ENCODE measurements around the gene SLC25A51.

SLC25A51 gene

DNA sequence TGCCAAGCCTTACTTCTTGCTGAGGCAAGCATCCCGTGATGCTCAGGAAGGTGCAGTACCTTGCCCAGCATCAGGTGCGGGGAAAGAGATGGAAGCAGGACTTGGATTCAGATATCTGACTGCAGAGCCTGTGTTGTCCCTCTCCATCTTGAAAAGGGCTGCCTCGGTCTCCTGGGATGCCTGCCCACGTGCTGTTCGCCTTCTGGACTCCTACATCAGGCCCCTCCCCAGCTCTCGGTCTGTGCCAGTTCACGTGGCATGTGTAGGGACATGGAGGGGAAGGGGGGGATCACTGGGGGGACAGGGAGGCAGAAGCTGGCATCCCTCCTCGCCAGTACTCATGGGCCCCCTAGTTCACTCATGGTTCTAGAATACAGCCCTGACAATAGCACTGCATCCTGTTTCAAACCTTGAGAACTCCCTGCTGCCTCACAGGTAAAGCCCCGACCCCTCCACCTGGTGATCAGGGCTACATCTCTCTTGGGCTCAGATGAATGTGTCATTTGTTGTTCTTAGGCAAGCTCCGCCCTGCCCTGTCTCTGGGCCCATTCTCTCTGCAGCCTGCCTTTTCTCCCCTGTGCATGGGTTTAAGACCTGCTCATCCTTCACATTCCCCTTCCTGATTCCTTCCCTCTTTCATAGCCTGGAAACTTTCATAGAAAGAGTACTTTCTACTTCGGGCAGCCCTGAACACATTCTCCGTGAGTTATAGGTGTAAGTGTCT lies 38.9 kb upstream of the SLC25A51 start:
- H3K4me2 ChIP-seq (ENCODE audit: insufficient read depth, low read length, poor library complexity, severe bottlenecking), result no peak overlapping the region

DNA sequence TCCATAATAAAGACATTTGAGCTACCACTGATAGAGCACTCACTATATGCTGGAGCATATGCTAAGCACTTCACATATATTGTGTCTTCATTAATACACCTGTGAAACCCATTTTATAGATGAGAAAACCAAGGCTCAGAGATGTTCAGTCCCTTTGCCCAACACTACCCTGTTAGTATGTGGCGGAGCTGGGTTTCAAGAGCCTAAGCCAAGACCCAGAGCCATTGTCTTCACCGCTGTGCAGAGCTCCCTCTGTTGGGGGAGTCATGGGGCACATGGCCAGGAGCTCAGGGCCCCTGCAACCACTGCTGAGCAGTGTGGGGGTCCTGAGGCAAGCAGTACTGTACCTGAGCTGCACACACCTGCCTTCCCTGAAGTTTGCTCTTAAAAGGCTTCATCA lies 37.3 kb upstream of the SLC25A51 start:
- Histone ChIP-seq H2BK15ac (ENCODE audit: low read length) (no peak overlapping the region), H4K8ac (ENCODE audit: low read depth, low read length) (no peak overlapping the region), H3K14ac (ENCODE audit: low read length) (no peak overlapping the region), H3K4ac (ENCODE audit: low read length) (no peak overlapping the region), H3K9ac (ENCODE audit: low read depth, low read length, poor library complexity) (no peak overlapping the region), H3K27me3 (ENCODE audit: control insufficient read depth in 3 of 3, insufficient read depth in 3 of 3, low read depth in 1 of 3, low read length in 3 of 3) (no peaks in the 10 kb centered on the region), H3K4me3 (ENCODE audit: low read length in 2 of 2) (no peak overlapping the region), H2BK120ac (ENCODE audit: low read depth, low read length) (no peak overlapping the region), H3K27ac (replicated peaks; ENCODE audit: low read length) (no peak overlapping the region), H3K79me1 (ENCODE audit: low read depth, low read length) (no peaks in the 10 kb centered on the region), H3K36me3 (replicated peaks in 1 of 2; ENCODE audit: control insufficient read depth in 2 of 2, insufficient read depth in 2 of 2, low read length in 2 of 2) (no peaks in the 10 kb centered on the region), H2AFZ (ENCODE audit: low read length) (no peak overlapping the region), H3K18ac (ENCODE audit: low read length) (no peak overlapping the region), H3K23ac (ENCODE audit: low read depth, low read length, poor library complexity) (no peak overlapping the region), H3K9me3 (replicated peaks in 1 of 2; ENCODE audit: control insufficient read depth in 2 of 2, insufficient read depth in 1 of 2, low read depth in 1 of 2, low read length in 2 of 2) (no peaks in the 10 kb centered on the region), H3K4me1 (ENCODE audit: control insufficient read depth in 2 of 2, insufficient read depth in 1 of 2, low read depth in 1 of 2, low read length in 2 of 2) (peaks cover 11 to 32% of the 10 kb centered on the region in 2 donors), H2AK5ac (ENCODE audit: low read depth, low read length) (peak overlapping the region; percentile 53), H3K4me2 (ENCODE audit: insufficient read depth, low read length, poor library complexity, severe bottlenecking) (no peak overlapping the region), H2BK12ac (ENCODE audit: low read length) (no peak overlapping the region), H4K91ac (ENCODE audit: low read depth, low read length, poor library complexity) (no peak overlapping the region), H2BK5ac (ENCODE audit: low read length) (no peak overlapping the region)
- WGBS, 2 donors (ENCODE audit: extremely low coverage in 2 of 2, insufficient read length in 2 of 2, insufficient replicate concordance in 1 of 2), result no CpG with 5 or more reads among the region's 2 CpGs
- no peak for DNase-seq (ENCODE audit: low spot score)

More for the DNA sequence above, 38.9 kb upstream of the SLC25A51 start:
- DNase-seq (ENCODE audit: low spot score), result no peak
- no peak overlapping the region for H3K4ac ChIP-seq (ENCODE audit: low read length)
- no peak overlapping the region for H2BK120ac ChIP-seq (ENCODE audit: low read depth, low read length)
- no peak overlapping the region for H3K9ac ChIP-seq (ENCODE audit: low read depth, low read length, poor library complexity)
- peak overlapping the region; percentile 26 for H2BK5ac ChIP-seq (ENCODE audit: low read length)
- no peak overlapping the region for H4K91ac ChIP-seq (ENCODE audit: low read depth, low read length, poor library complexity)
- H3K27me3 ChIP-seq (ENCODE audit: control insufficient read depth in 3 of 3, insufficient read depth in 3 of 3, low read depth in 1 of 3, low read length in 3 of 3), result no peaks in the 10 kb centered on the region
- H3K27ac ChIP-seq (replicated peaks; ENCODE audit: low read length), result no peak overlapping the region
- H3K36me3 ChIP-seq (replicated peaks in 1 of 2; ENCODE audit: control insufficient read depth in 2 of 2, insufficient read depth in 2 of 2, low read length in 2 of 2), result no peaks in the 10 kb centered on the region
- H2BK12ac ChIP-seq (ENCODE audit: low read length), result no peak overlapping the region
- H3K4me1 ChIP-seq (ENCODE audit: control insufficient read depth in 2 of 2, insufficient read depth in 1 of 2, low read depth in 1 of 2, low read length in 2 of 2), result peaks cover 6 to 32% of the 10 kb centered on the region in 2 donors
- no peak overlapping the region for H2AFZ ChIP-seq (ENCODE audit: low read length)
- H3K9me3 ChIP-seq (replicated peaks in 1 of 2; ENCODE audit: control insufficient read depth in 2 of 2, insufficient read depth in 1 of 2, low read depth in 1 of 2, low read length in 2 of 2), result no peaks in the 10 kb centered on the region
- H2AK5ac ChIP-seq (ENCODE audit: low read depth, low read length), result no peak overlapping the region
- H3K79me1 ChIP-seq (ENCODE audit: low read depth, low read length), result no peaks in the 10 kb centered on the region
- no peak overlapping the region for H2BK15ac ChIP-seq (ENCODE audit: low read length)
- no peak overlapping the region for H3K14ac ChIP-seq (ENCODE audit: low read length)
- H4K8ac ChIP-seq (ENCODE audit: low read depth, low read length), result no peak overlapping the region
- H3K18ac ChIP-seq (ENCODE audit: low read length), result peak overlapping the region; percentile 22
- WGBS, 2 donors (ENCODE audit: extremely low coverage in 2 of 2, insufficient read length in 2 of 2, insufficient replicate concordance in 1 of 2), result no CpG with 5 or more reads among the region's 12 CpGs
- no peak overlapping the region for H3K23ac ChIP-seq (ENCODE audit: low read depth, low read length, poor library complexity)
- H3K4me3 ChIP-seq (ENCODE audit: low read length in 2 of 2), result no peak overlapping the region

GRCh38 chr9:37939575-37940095 lies 35.7 kb upstream of the SLC25A51 start:
- no peak overlapping the region for H3K27ac ChIP-seq (replicated peaks; ENCODE audit: low read length)
- H2BK5ac ChIP-seq (ENCODE audit: low read length), result no peak overlapping the region
- H2BK12ac ChIP-seq (ENCODE audit: low read length), result no peak overlapping the region
- H3K23ac ChIP-seq (ENCODE audit: low read depth, low read length, poor library complexity), result no peak overlapping the region
- no peaks in the 10 kb centered on the region for H3K36me3 ChIP-seq (replicated peaks in 1 of 2; ENCODE audit: control insufficient read depth in 2 of 2, insufficient read depth in 2 of 2, low read length in 2 of 2)
- WGBS, 2 donors (ENCODE audit: extremely low coverage in 2 of 2, insufficient read length in 2 of 2, insufficient replicate concordance in 1 of 2), result no CpG with 5 or more reads among the region's 6 CpGs
- H3K14ac ChIP-seq (ENCODE audit: low read length), result no peak overlapping the region
- H3K27me3 ChIP-seq (ENCODE audit: control insufficient read depth in 3 of 3, insufficient read depth in 3 of 3, low read depth in 1 of 3, low read length in 3 of 3), result no peaks in the 10 kb centered on the region
- H3K4me1 ChIP-seq (ENCODE audit: control insufficient read depth in 2 of 2, insufficient read depth in 1 of 2, low read depth in 1 of 2, low read length in 2 of 2), result peaks cover 11 to 25% of the 10 kb centered on the region in 2 donors
- H2AFZ ChIP-seq (ENCODE audit: low read length), result no peak overlapping the region
- H4K8ac ChIP-seq (ENCODE audit: low read depth, low read length), result no peak overlapping the region
- H4K91ac ChIP-seq (ENCODE audit: low read depth, low read length, poor library complexity), result no peak overlapping the region
- H2BK120ac ChIP-seq (ENCODE audit: low read depth, low read length), result no peak overlapping the region
- H2AK5ac ChIP-seq (ENCODE audit: low read depth, low read length), result no peak overlapping the region
- no peak overlapping the region for H3K18ac ChIP-seq (ENCODE audit: low read length)
- no peak overlapping the region for H3K4ac ChIP-seq (ENCODE audit: low read length)
- no peak overlapping the region for H3K9ac ChIP-seq (ENCODE audit: low read depth, low read length, poor library complexity)
- H3K4me3 ChIP-seq (ENCODE audit: low read length in 2 of 2), result no peak overlapping the region
- H3K4me2 ChIP-seq (ENCODE audit: insufficient read depth, low read length, poor library complexity, severe bottlenecking), result no peak overlapping the region
- no peaks in the 10 kb centered on the region for H3K9me3 ChIP-seq (replicated peaks in 1 of 2; ENCODE audit: control insufficient read depth in 2 of 2, insufficient read depth in 1 of 2, low read depth in 1 of 2, low read length in 2 of 2)
- no peak overlapping the region for H2BK15ac ChIP-seq (ENCODE audit: low read length)
- DNase-seq (ENCODE audit: low spot score), result no peak
- no peaks in the 10 kb centered on the region for H3K79me1 ChIP-seq (ENCODE audit: low read depth, low read length)

DNA sequence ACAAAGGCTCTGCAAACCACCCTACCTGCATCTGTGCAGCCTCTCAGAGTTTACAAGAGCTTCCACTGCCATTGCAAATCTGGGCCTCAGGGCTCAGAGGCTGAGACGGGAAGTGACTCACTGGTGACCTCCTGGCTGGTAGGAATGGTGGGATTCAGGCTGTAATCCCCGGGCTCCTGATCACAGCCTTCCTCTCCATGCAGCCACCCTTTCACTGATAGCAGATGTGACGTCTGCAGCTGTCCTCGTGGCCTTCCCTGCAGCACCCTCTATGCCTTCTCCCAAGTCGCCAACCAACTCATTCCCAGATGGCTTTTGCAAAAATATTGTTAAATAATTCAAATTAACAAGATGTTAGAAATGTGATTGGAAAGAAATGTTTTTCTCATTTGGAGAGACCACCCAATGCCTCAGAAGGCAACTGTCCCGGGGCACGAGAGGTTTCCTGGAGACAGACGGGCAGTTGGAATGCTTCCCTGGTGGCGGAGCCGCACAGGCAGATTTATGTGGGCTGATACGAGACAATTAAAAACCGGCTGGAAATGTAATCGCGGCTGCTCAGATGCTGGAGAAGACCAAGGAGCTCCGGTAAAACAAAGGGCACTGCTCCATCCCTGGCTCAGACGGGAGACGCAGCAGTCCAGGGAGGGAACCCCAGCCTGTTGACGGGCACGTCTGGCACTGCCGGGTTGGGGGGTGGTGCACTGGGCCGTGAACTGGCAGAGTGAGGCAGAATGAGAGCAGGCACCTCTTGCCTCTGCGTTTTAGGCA lies 34.4 kb upstream of the SLC25A51 start:
- no peak overlapping the region for H3K4ac ChIP-seq (ENCODE audit: low read length)
- peak overlapping the region; percentile 28 for H2BK12ac ChIP-seq (ENCODE audit: low read length)
- H3K18ac ChIP-seq (ENCODE audit: low read length), result peak overlapping the region; percentile 61
- no peak overlapping the region for H2AK5ac ChIP-seq (ENCODE audit: low read depth, low read length)
- H2BK120ac ChIP-seq (ENCODE audit: low read depth, low read length), result no peak overlapping the region
- H3K9ac ChIP-seq (ENCODE audit: low read depth, low read length, poor library complexity), result no peak overlapping the region
- H2BK5ac ChIP-seq (ENCODE audit: low read length), result no peak overlapping the region
- H3K79me1 ChIP-seq (ENCODE audit: low read depth, low read length), result no peaks in the 10 kb centered on the region
- H3K27ac ChIP-seq (replicated peaks; ENCODE audit: low read length), result no peak overlapping the region
- H3K4me2 ChIP-seq (ENCODE audit: insufficient read depth, low read length, poor library complexity, severe bottlenecking), result no peak overlapping the region
- no CpG with 5 or more reads among the region's 22 CpGs for WGBS, 2 donors (ENCODE audit: extremely low coverage in 2 of 2, insufficient read length in 2 of 2, insufficient replicate concordance in 1 of 2)
- peak overlapping the region; percentile 50 for H3K14ac ChIP-seq (ENCODE audit: low read length)
- no peak overlapping the region for H4K8ac ChIP-seq (ENCODE audit: low read depth, low read length)
- H3K23ac ChIP-seq (ENCODE audit: low read depth, low read length, poor library complexity), result no peak overlapping the region
- no peak overlapping the region for H2BK15ac ChIP-seq (ENCODE audit: low read length)
- H4K91ac ChIP-seq (ENCODE audit: low read depth, low read length, poor library complexity), result no peak overlapping the region
- H3K27me3 ChIP-seq (ENCODE audit: control insufficient read depth in 3 of 3, insufficient read depth in 3 of 3, low read depth in 1 of 3, low read length in 3 of 3), result no peaks in the 10 kb centered on the region
- no peaks in the 10 kb centered on the region for H3K9me3 ChIP-seq (replicated peaks in 1 of 2; ENCODE audit: control insufficient read depth in 2 of 2, insufficient read depth in 1 of 2, low read depth in 1 of 2, low read length in 2 of 2)
- H3K4me3 ChIP-seq (ENCODE audit: low read length in 2 of 2), result no peak overlapping the region
- peaks cover 11 to 14% of the 10 kb centered on the region in 2 donors for H3K4me1 ChIP-seq (ENCODE audit: control insufficient read depth in 2 of 2, insufficient read depth in 1 of 2, low read depth in 1 of 2, low read length in 2 of 2)
- no peak for DNase-seq (ENCODE audit: low spot score)
- H2AFZ ChIP-seq (ENCODE audit: low read length), result peak overlapping the region; percentile 56
- H3K36me3 ChIP-seq (replicated peaks in 1 of 2; ENCODE audit: control insufficient read depth in 2 of 2, insufficient read depth in 2 of 2, low read length in 2 of 2), result no peaks in the 10 kb centered on the region

Data from neuronal stem cell (in vitro differentiated cells).